Nucleus accumbens (tissue), 56 donors: ENCODE data around the gene C16orf89.
A peak's percentile ranks its signal among the peaks of the same experiment; 100 is the strongest.
"Not testable (repeated sequence)": the region's sequence is repeated elsewhere in the genome, so short reads cannot be mapped to it uniquely, and the experiment has no call there.

Experiments
- DNase-seq, 56 donors: peaks; one replicate each; lab custom pipeline; 2025; lab: John Stamatoyannopoulos, UW

Gene C16orf89, protein sequence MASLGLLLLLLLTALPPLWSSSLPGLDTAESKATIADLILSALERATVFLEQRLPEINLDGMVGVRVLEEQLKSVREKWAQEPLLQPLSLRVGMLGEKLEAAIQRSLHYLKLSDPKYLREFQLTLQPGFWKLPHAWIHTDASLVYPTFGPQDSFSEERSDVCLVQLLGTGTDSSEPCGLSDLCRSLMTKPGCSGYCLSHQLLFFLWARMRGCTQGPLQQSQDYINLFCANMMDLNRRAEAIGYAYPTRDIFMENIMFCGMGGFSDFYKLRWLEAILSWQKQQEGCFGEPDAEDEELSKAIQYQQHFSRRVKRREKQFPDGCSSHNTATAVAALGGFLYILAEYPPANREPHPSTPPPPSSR

DNA sequence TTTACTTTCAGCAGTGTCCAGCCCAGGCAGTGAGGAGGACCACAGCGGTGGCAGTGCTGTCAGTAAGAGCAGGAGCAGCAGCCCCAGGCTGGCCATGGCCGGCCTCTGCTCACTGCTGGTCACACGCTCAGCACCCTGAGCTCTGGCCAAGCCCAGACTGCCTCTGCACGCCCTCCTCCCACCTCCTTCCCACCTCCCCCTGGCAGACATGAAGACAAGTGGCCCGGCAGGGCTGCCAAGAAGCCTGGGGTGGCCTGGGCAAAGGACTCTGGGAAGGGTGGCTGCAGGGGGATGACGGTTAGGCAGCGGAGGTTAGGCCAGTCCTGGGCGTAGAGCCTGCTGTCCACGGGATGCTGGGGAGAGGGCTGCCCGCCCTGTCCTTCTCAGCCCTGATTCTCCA lies at the start of gene C16orf89:
TSS of gene C16orf89 (minus strand) at position 144 of the 400 bp plus-strand sequence. CDS start at position 96, 48 bp downstream.
- DNase-seq, result peak in 47 of 56 donors; percentile 6 to 79 (median 51)

- DNase-seq, result not testable (repeated sequence)
These were observed 45.2 kb upstream of the C16orf89 start for GRCh38 chr16:5110933-5111332.

- peak in 1 of 56 donors; percentile 2 for DNase-seq
These were observed 42.9 kb upstream of the C16orf89 start for GRCh38 chr16:5108505-5109158.

GRCh38 chr16:5105039-5105438 lies 39.3 kb upstream of the C16orf89 start:
- not testable (repeated sequence) for DNase-seq

- not testable (repeated sequence) for DNase-seq
These were observed 37.7 kb upstream of the C16orf89 start for GRCh38 chr16:5103296-5104032.

- DNase-seq, result not testable (repeated sequence)
These were observed 33.4 kb upstream of the C16orf89 start for GRCh38 chr16:5099174-5099573.

GRCh38 chr16:5098221-5099159 lies 32.7 kb upstream of the C16orf89 start:
- peak in 49 of 56 donors; percentile 4 to 79 (median 43) for DNase-seq

- DNase-seq, result peak; percentile 88 to 100 (median 99)
These were observed 31.9 kb upstream of the C16orf89 start, which contains the start of gene EEF2KMT for GRCh38 chr16:5097470-5098220. Gene EEF2KMT, minus strand, starts transcription at chr16:5097795. Its CDS starts 56 bp downstream, at chr16:5097739.

GRCh38 chr16:5097061-5097469 lies 31.3 kb upstream of the C16orf89 start:
- peak in 29 of 56 donors; percentile 13 to 61 (median 38) for DNase-seq

GRCh38 chr16:5096437-5097060 lies 30.8 kb upstream of the C16orf89 start:
- DNase-seq, result not testable (repeated sequence)

DNA sequence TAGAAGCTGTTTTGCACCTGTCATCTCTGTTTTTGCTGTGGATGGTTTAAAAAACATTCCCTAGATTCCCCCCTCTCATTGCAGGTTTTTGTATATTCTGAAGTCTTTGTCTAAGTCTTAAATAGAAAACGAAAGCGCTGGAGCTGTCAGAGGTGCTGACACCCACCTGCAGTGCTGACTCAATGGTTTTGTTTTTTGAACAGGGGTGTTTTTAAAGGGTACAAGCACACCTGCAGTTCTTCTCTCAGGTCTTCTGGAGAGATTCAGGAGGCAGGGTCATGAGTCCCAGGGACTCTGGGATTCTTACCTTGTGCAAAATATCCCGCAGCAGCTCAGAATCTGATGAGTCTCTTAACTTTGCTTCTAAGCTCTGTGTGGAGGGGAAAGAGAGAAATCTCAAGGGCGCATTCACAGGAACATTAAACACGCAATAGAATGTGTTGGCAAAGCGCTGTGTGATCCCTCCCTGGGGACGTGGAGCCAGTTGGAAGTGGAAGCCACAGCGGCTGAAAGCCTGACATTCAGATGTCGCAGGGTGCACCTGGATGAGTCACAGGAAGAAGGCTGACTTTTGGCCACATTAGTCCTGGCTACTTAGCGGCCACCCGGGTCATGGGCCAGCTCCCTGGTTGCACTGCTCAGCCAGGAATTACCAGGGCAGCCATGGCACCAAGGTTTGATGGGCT lies 29.5 kb upstream of the C16orf89 start:
- DNase-seq, result peak in 25 of 56 donors; percentile 3 to 61 (median 27)

- not testable (repeated sequence) for DNase-seq
These were observed 28.0 kb upstream of the C16orf89 start for GRCh38 chr16:5093746-5094145.

GRCh38 chr16:5093081-5093480 lies 27.3 kb upstream of the C16orf89 start:
- not testable (repeated sequence) for DNase-seq

DNA sequence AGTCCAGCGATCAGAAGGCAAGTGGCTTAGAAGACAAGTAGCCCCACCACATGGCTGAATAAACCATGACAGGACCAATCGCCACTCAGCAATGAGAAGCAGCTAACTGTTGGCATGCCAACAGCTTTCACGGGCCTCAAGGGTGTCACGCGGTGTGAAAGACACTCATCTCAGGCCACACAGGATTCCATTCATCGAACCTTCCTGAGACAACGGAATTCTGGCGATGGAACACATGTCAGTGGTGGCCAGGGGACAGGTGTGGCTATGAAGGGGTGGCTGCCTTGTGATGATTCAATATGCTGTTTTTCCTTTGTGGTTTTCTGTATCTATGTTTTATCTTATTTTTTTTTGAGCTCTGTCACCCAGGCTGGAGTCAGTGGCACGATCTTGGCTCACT lies 24.8 kb upstream of the C16orf89 start:
- not testable (repeated sequence) for DNase-seq

- DNase-seq, result not testable (repeated sequence)
These were observed 24.3 kb upstream of the C16orf89 start for GRCh38 chr16:5089911-5090555.

DNA sequence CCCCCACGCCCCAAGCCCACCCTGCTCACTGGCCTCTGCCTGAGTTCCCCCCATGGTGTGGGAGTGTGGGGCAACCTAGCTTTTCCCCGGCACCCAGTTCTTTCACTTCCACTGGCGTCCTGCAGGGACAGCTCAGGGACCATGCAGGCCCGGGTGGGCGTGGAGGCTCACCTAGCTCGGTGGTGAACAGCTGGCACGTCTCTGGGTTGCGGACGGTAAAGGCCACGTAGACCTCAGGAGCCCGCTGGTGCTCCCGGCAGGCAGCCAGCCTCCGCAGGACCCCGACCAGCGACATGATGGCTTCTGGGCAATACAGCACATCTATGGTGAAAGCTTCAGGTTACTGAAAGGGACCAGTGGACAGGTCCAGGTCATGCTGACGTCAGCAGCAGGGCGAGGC lies 23.2 kb upstream of the C16orf89 start:
- not testable (repeated sequence) for DNase-seq

- not testable (repeated sequence) for DNase-seq
These were observed 22.5 kb upstream of the C16orf89 start for GRCh38 chr16:5088086-5088790.
